ENCODE measurements around the gene RAB40C. TPM values are rescaled to one million over a fixed set of nuclear protein-coding genes. Genes with fewer than 3 reads are reported as not detected.

The RAB40C gene
- total RNA-seq, 2 experiments from 2014 or later, result 6.3 to 7.3 TPM

DNA sequence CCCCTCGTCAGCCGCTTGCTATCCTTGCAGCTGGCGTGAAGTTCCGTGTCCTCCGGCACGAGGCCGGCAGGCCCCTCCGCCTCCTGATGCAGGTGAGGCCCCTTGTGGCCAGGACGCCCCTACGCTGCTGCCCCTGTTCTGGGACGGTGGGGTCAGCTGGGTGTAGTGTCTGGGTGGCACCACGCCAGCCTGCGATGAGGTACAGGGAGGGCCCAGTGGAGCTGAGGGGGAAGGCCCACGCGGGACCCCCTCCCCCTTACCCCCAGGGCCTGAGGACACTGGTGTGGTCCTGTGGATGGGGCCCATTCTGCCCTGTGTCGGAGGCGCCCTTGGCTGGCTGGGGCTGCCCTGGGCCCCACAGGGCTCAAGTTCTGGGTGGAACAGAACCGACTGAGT, 7.7 kb upstream of the RAB40C start:
- intact Hi-C loops (cut with micrococcal nuclease), result no loop called here
- CTCF ChIA-PET, result no interaction called here
- H3K9me3 Mint-ChIP-seq, result no peaks in the 10 kb centered on the region
- H3K36me3 Mint-ChIP-seq (ENCODE audit: low read depth), result no peaks in the 10 kb centered on the region
- no peaks in the 10 kb centered on the region for H3K27me3 Mint-ChIP-seq (ENCODE audit: low read depth)
- DNase-seq, result no peak
- no peak overlapping the region for H3K27ac Mint-ChIP-seq
- H3K4me1 Mint-ChIP-seq (ENCODE audit: low read depth), result peaks cover 6% of the 10 kb centered on the region
- H3K4me3 Mint-ChIP-seq, result no peak overlapping the region

DNA sequence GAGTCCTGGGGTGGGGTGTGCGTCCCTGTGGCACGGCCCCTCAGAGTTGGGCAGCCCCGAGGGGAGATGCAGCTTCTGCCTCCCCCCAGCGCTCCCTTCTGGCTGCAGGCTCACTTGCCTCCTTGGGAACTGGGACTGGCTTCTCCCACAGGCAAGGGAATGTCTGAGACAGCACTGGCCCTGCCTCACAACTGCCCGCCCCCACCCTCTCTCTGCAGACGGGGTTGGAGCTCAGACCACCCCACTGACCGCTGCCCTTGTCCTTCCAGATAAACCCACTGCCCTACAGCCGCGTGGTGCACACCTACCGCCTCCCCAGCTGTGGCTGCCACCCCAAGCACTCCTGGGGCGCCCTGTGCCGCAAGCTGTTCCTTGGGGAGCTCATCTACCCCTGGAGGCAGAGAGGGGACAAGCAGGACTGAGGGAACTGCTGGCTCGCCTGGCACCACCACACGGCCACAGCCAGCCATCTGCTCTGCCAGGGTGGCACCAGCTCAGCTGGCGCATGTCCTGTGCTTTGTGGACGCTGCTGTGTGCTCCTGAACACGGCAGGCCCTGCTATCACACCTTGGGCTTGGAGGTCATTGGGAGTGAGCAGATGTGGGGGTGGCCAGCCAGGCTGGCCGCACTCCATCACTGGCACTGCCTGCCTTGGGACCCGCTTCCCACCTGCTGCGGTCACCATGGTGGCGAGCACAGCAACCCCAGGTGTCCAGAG, 7.1 kb upstream of the RAB40C start:
- Mint-ChIP-seq H3K4me1 (ENCODE audit: low read depth) (peaks cover 9% of the 10 kb centered on the region), H3K27ac (no peak overlapping the region), H3K27me3 (ENCODE audit: low read depth) (no peaks in the 10 kb centered on the region), H3K36me3 (ENCODE audit: low read depth) (peaks cover 2% of the 10 kb centered on the region), H3K9me3 (no peaks in the 10 kb centered on the region), H3K4me3 (no peak overlapping the region)
- intact Hi-C loops (cut with micrococcal nuclease), result no loop called here
- no peak for DNase-seq
- CTCF ChIA-PET, result no interaction called here

DNA sequence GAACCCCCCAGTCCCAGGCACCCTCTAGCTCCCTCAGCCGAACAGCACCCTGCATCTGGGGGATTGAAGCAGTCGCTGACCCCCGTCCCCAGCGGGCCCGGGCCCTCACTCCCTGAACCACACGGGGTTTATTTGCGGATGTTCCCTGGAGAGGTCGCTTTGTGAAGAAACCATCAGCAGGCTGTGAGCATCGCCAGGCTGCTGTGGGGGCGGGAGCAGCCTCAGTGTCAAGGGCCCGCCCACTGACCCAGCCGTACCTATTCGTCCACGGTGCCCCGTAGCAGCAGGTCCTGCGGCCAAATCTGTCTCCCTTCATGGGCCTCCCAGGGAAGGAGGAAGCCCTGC, 6.4 kb upstream of the RAB40C start:
- intact Hi-C loops (cut with micrococcal nuclease), result no loop called here
- H3K4me3 Mint-ChIP-seq, result no peak overlapping the region
- H3K27me3 Mint-ChIP-seq (ENCODE audit: low read depth), result no peaks in the 10 kb centered on the region
- H3K9me3 Mint-ChIP-seq, result no peaks in the 10 kb centered on the region
- CTCF ChIA-PET, result no interaction called here
- no peak for DNase-seq
- H3K4me1 Mint-ChIP-seq (ENCODE audit: low read depth), result peaks cover 12% of the 10 kb centered on the region
- no peak overlapping the region for H3K27ac Mint-ChIP-seq
- H3K36me3 Mint-ChIP-seq (ENCODE audit: low read depth), result peaks cover 3% of the 10 kb centered on the region

DNA sequence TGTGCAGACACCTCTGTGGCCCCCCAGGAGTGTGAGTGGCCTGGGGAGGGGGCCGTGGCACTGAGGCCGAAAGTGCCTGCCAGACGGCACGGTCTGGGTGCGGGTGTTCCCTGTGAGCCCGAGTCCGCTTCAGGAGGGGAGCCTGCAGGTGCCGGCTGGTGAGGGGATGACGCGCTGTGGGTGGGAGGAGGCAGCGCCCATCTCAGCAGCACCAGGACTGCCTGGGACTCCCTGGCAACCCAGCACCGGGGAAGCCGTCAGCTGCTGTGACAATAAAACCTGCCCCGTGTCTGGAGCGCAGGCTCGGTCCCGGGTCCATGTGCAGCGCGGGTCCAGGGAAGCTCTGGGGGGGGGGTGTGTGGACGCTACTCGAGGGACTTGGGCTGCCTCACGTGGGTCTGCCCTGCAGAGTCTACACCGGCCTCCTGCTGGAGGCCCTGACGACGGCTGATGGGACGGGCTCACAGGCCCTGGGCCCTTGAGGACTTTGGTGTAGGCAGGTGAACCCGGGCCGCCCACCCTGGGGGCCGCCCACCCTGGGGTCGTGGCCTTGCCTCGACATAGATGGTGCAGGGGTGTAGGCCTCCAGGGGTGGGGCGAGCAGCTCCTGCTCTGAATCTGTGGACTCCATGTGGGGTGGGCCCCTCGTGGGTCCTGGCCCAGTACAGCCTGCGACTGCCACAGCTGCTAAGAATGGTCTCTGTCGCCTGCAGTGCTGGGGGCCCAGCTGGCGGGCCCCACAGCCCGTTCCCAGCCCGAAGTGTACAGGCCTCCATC, 5.9 kb upstream of the RAB40C start:
- CTCF ChIA-PET, result no interaction called here
- peaks cover 12% of the 10 kb centered on the region for H3K4me1 Mint-ChIP-seq (ENCODE audit: low read depth)
- no peak overlapping the region for H3K4me3 Mint-ChIP-seq
- H3K27me3 Mint-ChIP-seq (ENCODE audit: low read depth), result no peaks in the 10 kb centered on the region
- H3K9me3 Mint-ChIP-seq, result no peaks in the 10 kb centered on the region
- intact Hi-C loops (cut with micrococcal nuclease), result no loop called here
- H3K27ac Mint-ChIP-seq, result no peak overlapping the region
- DNase-seq, result no peak
- peaks cover 3% of the 10 kb centered on the region for H3K36me3 Mint-ChIP-seq (ENCODE audit: low read depth)

DNA sequence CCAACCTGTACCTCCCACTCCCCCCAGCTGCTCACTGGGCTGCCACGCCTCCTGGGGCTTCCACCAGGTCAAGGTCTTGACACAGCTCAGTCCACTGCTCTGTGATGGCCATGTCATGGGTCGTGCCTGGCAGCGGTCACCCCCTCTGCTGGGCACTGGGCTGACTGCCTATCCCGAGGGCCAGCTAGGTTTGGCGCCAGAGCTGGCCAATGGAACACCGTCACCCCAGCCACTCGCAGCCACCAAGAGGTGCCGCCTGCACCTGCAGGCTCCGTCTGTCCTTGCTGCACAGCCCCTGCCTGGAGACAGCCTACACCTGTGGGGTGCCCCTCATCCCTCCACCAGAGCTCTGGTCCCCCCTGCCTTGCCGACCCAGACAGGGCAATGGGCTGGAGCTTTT, 4.5 kb upstream of the RAB40C start:
- H3K4me1 Mint-ChIP-seq (ENCODE audit: low read depth), result peaks cover 9% of the 10 kb centered on the region
- no peak overlapping the region for H3K27ac Mint-ChIP-seq

DNA sequence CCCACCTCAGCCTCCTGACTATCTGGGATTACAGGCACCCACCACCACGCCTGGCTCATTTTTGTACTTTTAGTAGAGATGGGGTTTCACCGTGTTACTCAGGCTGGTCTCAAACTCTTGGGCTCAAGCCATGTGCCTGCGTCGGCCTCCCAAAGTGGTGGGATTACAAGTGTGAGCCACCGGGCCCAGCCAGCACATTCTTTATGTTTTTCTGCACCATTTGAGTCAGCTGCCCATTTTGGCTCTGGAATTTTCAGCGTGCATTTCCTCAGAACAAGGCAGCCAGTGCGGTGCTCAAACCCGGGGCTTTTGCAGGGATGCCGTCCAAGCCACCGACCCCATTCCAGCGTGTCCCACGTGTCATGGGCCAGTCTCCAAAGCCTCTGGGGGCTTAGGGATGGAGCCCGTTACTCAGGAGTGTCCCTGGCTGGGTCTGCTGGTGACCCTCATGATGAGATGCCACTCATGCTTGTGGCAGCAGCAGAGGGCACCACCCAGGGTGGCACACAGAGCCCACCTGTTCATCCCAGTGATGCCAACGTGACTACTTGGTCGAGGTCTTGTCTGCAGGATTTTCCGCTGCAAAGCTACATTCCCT, 3.7 kb upstream of the RAB40C start:
- no peaks in the 10 kb centered on the region for H3K9me3 Mint-ChIP-seq
- H3K36me3 Mint-ChIP-seq (ENCODE audit: low read depth), result peaks cover 3% of the 10 kb centered on the region
- H3K27ac Mint-ChIP-seq, result no peak overlapping the region
- DNase-seq, result no peak
- CTCF ChIA-PET, result no interaction called here
- intact Hi-C loops (cut with micrococcal nuclease), result loop anchor here (5.0 kb wide), 1 partner anchor 204 kb away; the partner anchor contains the start of gene PGAP6
- peaks cover 16% of the 10 kb centered on the region for H3K4me1 Mint-ChIP-seq (ENCODE audit: low read depth)
- H3K4me3 Mint-ChIP-seq, result peak overlapping the region; percentile 12
- H3K27me3 Mint-ChIP-seq (ENCODE audit: low read depth), result no peaks in the 10 kb centered on the region

More for the DNA sequence above, 4.5 kb upstream of the RAB40C start:
- CTCF ChIA-PET, result interaction anchor here (0.8 kb wide), 1 partner anchor 24 kb away, joined by 3 read pairs; no protein-coding TSS in a partner anchor
- intact Hi-C loops (cut with micrococcal nuclease), result loop anchor here (5.0 kb wide), 1 partner anchor 203 kb away; the partner anchor contains the start of gene PGAP6
- no peak overlapping the region for H3K4me3 Mint-ChIP-seq
- DNase-seq, result no peak
- peaks cover 3% of the 10 kb centered on the region for H3K36me3 Mint-ChIP-seq (ENCODE audit: low read depth)
- no peaks in the 10 kb centered on the region for H3K9me3 Mint-ChIP-seq
- no peaks in the 10 kb centered on the region for H3K27me3 Mint-ChIP-seq (ENCODE audit: low read depth)

DNA sequence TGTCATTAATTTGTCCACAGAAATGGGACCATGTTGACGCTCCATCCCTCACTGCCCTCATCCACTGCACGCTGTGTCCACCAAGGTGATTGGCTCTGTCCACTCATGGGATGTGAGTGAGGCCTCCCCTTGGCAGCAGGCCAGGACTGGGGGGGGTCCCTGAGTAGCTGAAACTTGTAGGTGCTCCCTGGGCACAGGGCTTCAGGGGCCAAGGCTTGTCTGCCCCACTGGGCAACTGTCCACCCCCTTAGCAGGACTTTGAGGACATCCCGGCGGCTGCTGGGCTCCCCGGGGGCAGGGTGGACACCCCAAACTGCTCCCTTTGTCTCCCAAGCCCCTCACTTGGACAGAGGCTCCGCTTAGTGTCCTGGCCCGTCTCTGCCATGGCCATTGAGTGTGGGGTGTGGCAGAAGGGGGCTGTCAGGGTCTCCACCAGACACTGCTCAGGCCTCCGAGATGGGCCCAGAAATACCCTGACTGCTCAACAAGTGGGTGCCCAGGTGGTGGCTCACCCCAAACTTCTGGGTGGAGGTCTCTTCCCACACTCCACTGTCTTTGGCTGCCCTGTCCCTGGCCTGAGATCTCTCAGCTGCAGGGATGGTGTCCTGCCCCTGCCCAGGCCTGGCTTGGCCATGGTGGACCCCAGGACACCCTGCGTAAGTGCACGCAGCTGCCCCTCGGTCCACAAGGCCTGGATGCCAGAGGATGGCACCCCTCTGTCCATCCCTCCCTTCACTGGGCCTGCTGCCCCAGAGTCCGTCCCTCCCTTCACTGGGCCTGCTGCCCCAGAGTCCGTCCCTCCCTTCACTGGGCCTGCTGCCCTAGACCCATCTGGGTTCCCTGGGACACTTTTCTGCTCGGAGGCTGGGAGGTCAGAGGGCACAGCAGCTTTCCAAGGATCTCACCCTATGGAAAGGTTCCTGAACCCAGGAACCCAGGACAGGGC, 2.9 kb upstream of the RAB40C start:
- peaks cover 20% of the 10 kb centered on the region for H3K4me1 Mint-ChIP-seq (ENCODE audit: low read depth)
- CTCF ChIA-PET, result interaction anchor here (0.7 kb wide), 1 partner anchor 198 kb away, joined by 5 read pairs; no protein-coding TSS in a partner anchor
- no peaks in the 10 kb centered on the region for H3K27me3 Mint-ChIP-seq (ENCODE audit: low read depth)
- H3K9me3 Mint-ChIP-seq, result no peaks in the 10 kb centered on the region
- no peak for DNase-seq
- H3K36me3 Mint-ChIP-seq (ENCODE audit: low read depth), result peaks cover 3% of the 10 kb centered on the region
- H3K4me3 Mint-ChIP-seq, result peak overlapping the region; percentile 91
- H3K27ac Mint-ChIP-seq, result peak overlapping the region; percentile 95
- intact Hi-C loops (cut with micrococcal nuclease), result loop anchor here (5.0 kb wide), 1 partner anchor 205 kb away; the partner anchor contains the start of gene PGAP6

DNA sequence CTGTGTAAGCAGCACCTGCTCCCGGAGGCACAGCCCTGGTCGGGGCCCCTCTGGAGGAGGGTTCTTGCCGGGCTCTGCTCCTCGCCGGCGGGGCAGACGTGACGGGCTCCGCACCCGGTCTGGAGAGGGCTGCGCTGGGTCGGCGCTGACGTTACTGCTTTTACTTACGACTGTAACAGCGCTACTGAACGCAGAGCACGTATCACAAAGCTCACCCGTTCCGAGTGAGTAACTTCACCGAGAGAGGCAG, 1.3 kb upstream of the RAB40C start:
- no peaks in the 10 kb centered on the region for H3K9me3 Mint-ChIP-seq
- H3K4me3 Mint-ChIP-seq, result peak overlapping the region; percentile 91
- intact Hi-C loops (cut with micrococcal nuclease), result loop anchor here (2.0 to 5.0 kb wide), 2 partner anchors 22 to 206 kb away; partner anchors contain the start of genes NHLRC4 and PGAP6
- no peaks in the 10 kb centered on the region for H3K27me3 Mint-ChIP-seq (ENCODE audit: low read depth)
- H3K27ac Mint-ChIP-seq, result peak overlapping the region; percentile 95
- CTCF ChIA-PET, result no interaction called here
- H3K4me1 Mint-ChIP-seq (ENCODE audit: low read depth), result peaks cover 26% of the 10 kb centered on the region
- peaks cover 3% of the 10 kb centered on the region for H3K36me3 Mint-ChIP-seq (ENCODE audit: low read depth)
- peak; percentile 63 for DNase-seq

DNA sequence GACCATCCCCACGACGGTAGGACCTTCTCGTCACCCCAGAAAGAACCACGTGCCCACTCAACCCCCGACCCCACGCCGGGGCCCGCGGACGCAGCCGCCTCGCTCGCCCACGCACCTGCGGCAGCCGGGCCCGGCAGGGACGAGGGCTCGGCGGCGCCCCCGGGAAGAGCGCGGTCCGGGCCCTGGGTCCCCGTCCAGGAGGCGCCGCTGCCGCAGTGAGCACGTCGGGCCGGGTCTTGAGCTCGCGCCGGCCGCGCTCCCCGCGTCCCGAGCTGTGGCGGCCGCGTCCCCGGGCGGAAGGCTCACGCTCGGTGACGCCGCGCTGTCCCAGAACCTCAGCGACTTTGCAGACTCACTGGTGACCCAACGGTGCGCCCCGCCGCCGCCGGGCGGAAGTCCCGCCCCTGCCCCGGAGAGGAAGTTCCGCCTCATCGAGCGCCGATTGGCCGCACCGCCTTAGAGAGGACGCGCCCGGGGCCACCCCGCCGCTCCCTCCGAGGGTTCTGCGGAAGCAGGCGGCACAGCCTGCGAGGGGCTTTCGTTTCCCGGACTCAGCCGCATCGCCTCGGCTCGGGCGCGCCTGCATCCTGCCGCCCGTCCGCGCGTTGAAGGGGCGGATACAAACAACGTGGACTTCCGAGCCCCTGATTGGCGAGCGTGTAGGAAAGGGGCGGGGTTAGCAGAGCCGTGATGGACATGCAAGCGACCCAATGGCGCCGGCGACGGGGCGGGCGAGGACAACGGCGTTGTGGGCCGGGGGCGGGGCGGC, 793 bp upstream of the RAB40C start:
- H3K9me3 Mint-ChIP-seq, result no peaks in the 10 kb centered on the region
- peak; percentile 98 for DNase-seq
- H3K36me3 Mint-ChIP-seq (ENCODE audit: low read depth), result peaks cover 3% of the 10 kb centered on the region
- peak overlapping the region; percentile 91 for H3K4me3 Mint-ChIP-seq
- CTCF ChIA-PET, result no interaction called here
- peak overlapping the region; percentile 96 for H3K27ac Mint-ChIP-seq
- H3K27me3 Mint-ChIP-seq (ENCODE audit: low read depth), result no peaks in the 10 kb centered on the region
- intact Hi-C loops (cut with micrococcal nuclease), result loop anchor here (1.0 to 5.0 kb wide), 7 partner anchors 19 to 207 kb away; partner anchors contain the start of genes METTL26, NHLRC4, PGAP6 and STUB1
- peaks cover 28% of the 10 kb centered on the region for H3K4me1 Mint-ChIP-seq (ENCODE audit: low read depth)

DNA sequence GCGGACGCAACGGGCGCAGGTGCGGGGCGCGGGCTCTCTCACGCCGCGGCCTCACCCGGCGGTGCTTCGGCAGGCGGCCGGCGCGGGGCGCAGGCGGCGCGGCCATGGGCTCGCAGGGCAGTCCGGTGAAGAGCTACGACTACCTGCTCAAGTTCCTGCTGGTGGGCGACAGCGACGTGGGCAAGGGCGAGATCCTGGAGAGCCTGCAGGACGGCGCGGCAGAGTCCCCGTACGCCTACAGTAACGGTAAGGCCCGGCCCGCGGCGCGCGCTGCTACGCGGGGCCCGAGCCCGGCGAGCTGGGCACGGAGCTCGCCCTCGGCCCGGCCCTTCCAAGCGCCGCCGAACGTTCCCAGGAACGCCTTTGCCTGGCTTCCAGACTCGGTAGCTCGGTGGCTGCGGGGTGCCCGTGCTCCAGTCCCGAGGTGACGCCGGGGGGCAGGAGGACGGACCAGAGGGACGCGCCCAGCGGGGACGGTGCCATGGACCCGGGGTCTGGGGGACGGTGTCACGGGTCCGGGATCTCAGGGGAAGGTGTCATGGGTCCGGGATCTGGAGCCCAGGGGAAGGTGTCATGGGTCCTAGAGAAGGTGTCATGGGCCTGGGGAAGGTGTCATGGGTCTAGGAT, 435 bp downstream of the RAB40C start:
- CTCF ChIA-PET, result interaction anchor here (0.8 to 1.0 kb wide), 2 partner anchors 20 to 33 kb away, joined by 3 to 4 read pairs; no protein-coding TSS in a partner anchor
- Mint-ChIP-seq H3K4me1 (ENCODE audit: low read depth) (peaks cover 29% of the 10 kb centered on the region), H3K27ac (peak overlapping the region; percentile 9), H3K4me3 (peak overlapping the region; percentile 77), H3K9me3 (no peaks in the 10 kb centered on the region), H3K36me3 (ENCODE audit: low read depth) (peaks cover 3% of the 10 kb centered on the region), H3K27me3 (ENCODE audit: low read depth) (no peaks in the 10 kb centered on the region)
- peak; percentile 38 for DNase-seq
- intact Hi-C loops (cut with micrococcal nuclease), result no loop called here

DNA sequence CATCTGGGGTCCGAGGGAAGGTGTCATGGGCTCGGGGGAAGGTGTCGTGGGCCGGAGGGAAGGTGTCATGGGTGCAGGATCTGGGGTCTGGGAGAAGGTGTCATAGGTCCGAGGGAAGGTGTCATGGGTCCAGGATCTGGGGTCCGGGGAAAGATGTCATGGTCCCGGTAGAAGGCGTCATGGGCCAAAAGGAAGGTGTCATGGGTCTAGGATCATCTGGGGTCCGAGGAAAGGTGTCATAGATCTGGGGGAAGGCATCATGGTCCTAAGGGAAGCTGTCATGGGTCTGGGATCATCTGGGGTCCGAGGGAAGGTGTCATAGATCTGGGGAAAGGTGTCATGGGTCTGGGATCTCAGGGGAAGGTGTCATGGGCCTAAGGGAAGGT, 942 bp downstream of the RAB40C start:
- CTCF ChIA-PET, result interaction anchor here (0.8 to 1.0 kb wide), 2 partner anchors 19 to 33 kb away, joined by 3 to 4 read pairs; no protein-coding TSS in a partner anchor
- intact Hi-C loops (cut with micrococcal nuclease), result no loop called here
- DNase-seq, result no peak
- Mint-ChIP-seq H3K36me3 (ENCODE audit: low read depth) (peaks cover 3% of the 10 kb centered on the region), H3K9me3 (no peaks in the 10 kb centered on the region), H3K27ac (peak overlapping the region; percentile 9), H3K4me3 (peak overlapping the region; percentile 77), H3K27me3 (ENCODE audit: low read depth) (no peaks in the 10 kb centered on the region), H3K4me1 (ENCODE audit: low read depth) (peaks cover 29% of the 10 kb centered on the region)
